Right ventricle myocardium superior (tissue), 1 donor: ENCODE data around the gene MCEE. TPM values are rescaled to one million over a fixed set of nuclear protein-coding genes. Genes with fewer than 3 reads are reported as not detected.
A peak's percentile ranks its signal among the peaks of the same experiment; 100 is the strongest.
"Not testable (repeated sequence)": the region's sequence is repeated elsewhere in the genome, so short reads cannot be mapped to it uniquely, and the experiment has no call there.

Source experiments
- ATAC-seq: fragments of 200-7000 bp; cut with Tn5 transposase; one replicate; pipeline ENCODE4 v1.9.1; 2020; ENCODE audit warnings: mild to moderate bottlenecking; ENCODE audit not compliant: poor library complexity
- DNase-seq: peaks from one replicate; pipeline ENCODE4 v3.0.0-alpha.2; 2020
- intact Hi-C: fragments of 100-400 bp; cut with DNase I; formaldehyde crosslinking; loops from one replicate; pipeline ENCODE4 v1.11.2; 2022
- total RNA-seq: library from RNA; stranded (reverse); fragmentation: NEBNext Ultra II Directional; extraction: Animal tissue kit (Norgen Biotek cat#: 25700); gene quantifications from one replicate; pipeline ENCODE4 v1.2.1, GENCODE V29; 2021
- donor health status: DM: no; HTN: yes; CAD: no; lungs with severe emphysema.

MCEE gene
- total RNA-seq, 1 donor from 2014 or later = 38.3 TPM

GRCh38 chr2:71130905-71131244 lies 846 bp upstream of the MCEE start:
- DNase-seq (no peak), ATAC-seq (no peak)
- intact Hi-C loops = no loop called here

DNA sequence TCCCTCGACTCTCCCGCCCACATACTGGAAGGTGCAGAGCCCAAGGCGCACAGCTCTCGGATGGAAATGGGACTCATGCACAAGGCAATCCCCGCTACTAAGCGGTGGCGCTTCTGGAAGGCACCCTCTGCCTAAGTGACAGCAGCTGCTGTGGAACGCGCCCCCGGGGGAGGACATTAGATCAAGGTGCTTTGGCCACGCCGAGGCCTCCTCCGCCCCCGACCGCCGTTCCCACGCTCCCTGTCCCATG lies 202 bp downstream of the MCEE start:
- ATAC-seq = peak; percentile 71
- intact Hi-C loops = no loop called here

DNA sequence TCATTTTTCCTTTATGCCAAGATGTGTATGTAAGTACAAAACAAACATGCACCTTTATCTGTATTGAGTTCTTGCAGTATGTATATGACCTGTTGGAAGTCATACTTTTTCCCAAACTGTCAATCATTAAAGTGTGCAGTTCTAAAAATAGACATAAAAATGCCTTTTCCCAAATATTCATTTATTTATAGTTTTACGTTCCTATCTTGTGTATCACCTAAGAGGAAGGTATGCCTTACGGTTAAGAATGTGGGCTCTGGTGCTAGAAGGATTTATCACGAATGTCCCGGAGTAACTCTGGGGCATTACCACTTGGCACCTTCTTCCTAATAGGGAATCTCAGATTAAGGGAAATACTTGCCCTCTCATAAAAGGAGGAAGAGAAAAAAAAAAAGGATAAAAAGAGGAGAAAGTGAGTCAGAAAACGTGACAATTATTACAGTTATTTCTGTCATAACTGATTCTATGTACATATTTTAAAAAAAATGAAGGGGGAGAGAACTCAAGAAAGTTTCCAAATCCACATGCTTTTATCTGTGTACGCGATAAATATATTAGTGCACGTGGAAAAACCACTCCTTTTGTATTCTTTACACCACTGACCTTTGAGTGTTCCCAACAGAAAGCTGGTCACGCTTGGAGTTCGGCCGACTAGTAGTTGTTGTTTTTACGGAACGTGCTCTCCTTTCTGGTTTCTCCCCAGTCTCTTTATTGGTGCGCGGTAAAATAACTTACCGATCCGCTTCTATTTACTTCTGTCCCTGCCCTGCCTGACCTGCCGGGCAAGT lies 721 bp downstream of the MCEE start:
- intact Hi-C loops = no loop called here
- DNase-seq (no peak), ATAC-seq (no peak)

More for the DNA sequence above, 202 bp downstream of the MCEE start:
- DNase-seq = no peak

DNA sequence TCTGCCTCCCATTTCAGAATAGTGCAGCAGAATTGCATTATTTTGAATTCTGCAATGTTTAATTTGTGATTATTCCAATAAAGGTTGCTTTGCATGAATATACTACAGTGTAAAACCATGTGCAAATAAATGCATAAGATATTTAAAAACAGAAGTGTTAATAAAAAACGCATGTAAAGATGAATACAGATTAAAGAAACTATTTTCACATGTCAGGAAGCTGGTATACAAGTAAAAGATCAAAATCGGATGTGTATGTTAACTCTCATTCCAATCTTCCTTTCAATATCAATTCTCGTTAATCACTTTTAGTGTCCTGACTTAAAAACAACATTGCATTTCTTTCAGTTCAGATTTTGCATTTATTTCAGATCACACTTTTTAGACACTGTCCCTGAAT lies 3.1 kb downstream of the MCEE start:
- ATAC-seq (no peak), DNase-seq (no peak)
- intact Hi-C loops = no loop called here

DNA sequence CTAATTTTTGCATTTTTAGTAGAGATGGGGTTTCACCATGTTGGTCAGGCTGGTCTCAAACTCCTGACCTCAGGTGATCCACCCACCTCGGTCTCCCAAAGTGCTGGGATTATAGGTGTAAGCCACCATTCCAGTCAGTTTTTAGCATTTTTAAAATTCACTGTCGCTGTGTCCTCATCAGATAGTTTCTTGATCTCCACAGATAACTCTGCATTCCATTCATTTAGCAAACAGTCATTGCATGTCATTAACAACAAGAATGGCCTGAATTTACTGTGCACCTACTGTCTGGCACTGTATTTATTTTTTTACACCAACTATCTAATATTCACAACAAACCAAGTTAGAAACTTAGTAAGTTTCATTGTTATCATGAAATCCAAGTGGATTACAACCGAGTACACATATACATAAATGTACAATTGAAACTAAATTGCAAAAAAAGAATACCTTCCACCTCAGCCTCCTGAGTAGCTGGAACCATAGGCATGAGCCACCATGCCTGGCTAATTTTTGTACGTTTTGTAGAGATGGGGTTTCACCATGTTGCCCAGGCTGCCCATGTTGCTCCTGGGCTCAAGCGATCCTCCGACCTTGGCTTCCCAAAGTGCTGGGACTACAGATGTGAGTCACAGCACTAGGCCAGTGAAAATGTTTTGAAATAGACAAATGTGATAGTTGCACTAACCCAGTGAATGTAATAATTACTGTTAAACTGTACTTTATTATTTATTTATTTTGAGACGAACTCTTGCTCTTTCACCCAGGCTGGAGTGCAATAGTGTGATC lies 4.3 kb downstream of the MCEE start:
- ATAC-seq (no peak), DNase-seq (no peak)
- intact Hi-C loops = no loop called here

- ATAC-seq (no peak), DNase-seq (no peak)
- intact Hi-C loops = no loop called here
Observed at GRCh38 chr2:71122387-71123298, 7.4 kb downstream of the MCEE start.

DNA sequence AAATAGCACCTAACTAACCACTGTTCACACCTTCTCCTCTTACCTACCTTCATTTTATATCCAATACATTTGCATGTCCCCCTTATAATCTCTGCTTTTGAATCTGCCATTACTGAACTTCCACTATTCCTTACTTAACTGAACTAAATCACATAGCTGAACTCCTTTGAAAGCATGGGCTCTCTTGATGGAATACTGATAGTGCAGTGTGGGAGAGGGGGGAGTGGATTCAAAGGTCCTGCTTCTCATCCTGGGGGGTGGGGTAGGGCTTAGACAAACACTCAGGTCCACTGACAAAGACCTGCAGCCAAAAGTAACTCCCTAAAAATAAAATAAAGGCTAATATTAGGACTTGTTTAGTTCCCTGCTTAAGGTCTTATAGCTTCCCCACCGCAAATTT lies 8.6 kb downstream of the MCEE start:
- ATAC-seq (no peak), DNase-seq (no peak)
- intact Hi-C loops = no loop called here

DNA sequence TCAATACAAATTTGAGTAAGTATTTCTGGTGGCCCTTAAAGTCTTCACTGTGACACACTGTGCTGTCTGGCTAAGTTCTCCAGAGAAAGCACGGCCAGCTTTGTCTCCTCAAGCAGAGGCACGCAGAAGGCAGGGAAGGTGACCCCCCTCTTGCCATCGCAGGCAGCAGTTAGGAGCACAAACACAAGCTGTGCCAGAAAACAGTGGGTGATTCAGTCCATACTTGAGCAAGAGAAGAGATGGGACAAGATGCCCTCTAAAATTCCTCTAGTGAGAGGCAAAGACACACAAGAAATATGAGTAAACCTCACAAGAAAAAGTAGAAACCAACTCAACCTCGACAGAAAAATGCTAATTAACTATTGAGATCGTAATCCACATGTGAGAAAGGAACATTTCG lies 9.8 kb downstream of the MCEE start:
- intact Hi-C loops = no loop called here
- ATAC-seq (peak; percentile 62), DNase-seq (no peak)

DNA sequence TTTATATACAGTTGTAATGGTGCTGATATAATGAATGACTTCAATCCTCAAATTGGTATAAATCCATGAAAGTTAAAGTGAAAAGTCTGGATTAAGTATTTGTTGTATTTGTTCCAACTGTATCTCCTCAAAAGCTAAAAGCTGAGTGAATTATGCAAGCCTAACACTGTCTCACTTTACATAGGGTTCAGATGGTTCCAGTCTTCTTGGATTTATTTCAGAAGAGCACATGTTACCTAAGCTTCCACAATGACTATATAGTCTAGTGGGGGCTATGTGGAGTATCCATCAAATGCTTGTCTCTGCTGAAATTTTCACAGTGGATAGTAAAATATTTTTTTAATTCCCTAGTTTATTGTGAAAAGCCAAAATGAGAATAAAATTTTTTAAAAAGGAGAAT lies 13.0 kb downstream of the MCEE start:
- intact Hi-C loops = no loop called here
- no peak for ATAC-seq

GRCh38 chr2:71113843-71114242 lies 16.2 kb downstream of the MCEE start:
- no peak for DNase-seq
- intact Hi-C loops = no loop called here
- ATAC-seq = no peak

More for the DNA sequence above, 13.0 kb downstream of the MCEE start:
- DNase-seq = no peak

DNA sequence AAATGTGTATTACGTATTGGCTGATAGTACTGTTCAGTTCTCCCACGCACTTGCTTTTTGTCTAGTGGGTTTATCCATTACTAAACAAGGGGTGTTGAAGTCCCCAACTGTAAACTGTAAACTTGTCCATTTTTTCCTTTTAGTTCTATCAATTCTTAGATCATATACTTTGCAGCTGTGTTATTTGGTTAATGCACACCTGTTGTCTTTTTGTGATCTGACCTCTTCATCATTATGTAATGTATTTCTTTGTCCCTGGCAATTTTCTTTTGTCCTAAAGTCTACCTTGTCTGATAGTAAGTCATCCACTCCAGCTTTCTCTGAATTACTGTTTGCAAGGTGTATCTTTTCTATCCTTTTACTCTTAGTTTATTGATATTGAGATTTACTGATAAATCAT lies 21.9 kb downstream of the MCEE start:
- DNase-seq (no peak), ATAC-seq (no peak)
- intact Hi-C loops = no loop called here

GRCh38 chr2:71106463-71106862 lies 23.6 kb downstream of the MCEE start:
- DNase-seq, ATAC-seq, intact Hi-C loops: not testable (repeated sequence)

DNA sequence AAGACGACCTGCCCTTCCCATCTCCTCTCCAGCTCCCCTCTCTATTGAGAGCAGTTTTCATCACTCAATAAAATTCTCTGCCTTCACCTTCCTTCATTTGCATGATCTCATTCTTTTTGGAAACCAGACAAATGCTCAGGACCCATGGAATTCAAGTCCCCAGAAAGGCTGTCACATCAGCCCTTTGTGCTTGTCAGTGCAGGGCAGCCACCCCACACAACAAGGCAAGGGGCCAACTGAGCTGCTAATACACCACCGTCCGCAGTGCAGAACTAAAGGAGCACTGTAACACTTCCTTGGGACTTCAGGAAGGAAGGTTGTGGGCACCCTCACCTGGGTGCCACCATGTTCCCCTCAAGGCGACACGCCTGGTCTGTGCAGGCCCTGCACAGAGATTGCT lies 26.2 kb downstream of the MCEE start:
- intact Hi-C loops = no loop called here
- no peak for ATAC-seq

DNA sequence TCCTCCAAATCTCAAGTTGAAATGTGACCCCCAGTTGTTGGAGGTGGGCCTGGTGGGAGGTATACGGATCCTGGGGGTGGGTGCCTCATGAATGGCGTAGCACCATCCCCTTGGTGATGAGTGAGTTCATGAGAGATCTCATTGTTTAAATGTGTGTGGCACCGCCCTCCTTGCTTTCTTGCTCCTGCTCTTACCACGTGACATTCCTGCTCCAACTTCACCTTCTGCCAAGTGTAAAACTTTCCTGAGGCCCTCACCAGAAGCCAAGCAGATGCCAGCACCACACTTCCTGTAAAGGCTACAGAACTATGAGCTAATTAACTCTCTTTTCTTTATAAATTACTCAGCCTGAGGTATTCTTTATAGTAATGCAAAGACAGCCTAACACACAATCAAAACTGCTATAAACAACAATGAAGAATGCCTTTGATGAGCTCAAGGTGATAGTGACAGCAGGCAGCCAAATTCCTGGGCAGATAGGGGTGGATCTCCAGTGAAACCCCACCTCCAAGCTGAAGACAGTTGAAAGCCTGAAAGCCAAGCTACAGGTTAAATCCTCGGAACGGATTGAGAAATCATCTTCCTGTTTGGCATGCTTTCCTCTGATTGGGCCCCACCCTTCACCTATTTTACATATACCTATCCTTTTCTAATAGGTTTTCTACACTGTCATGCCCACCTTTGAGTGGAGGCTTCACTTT lies 26.9 kb downstream of the MCEE start:
- DNase-seq (no peak), ATAC-seq (no peak)
- intact Hi-C loops = no loop called here

More for the DNA sequence above, 26.2 kb downstream of the MCEE start:
- no peak for DNase-seq

DNA sequence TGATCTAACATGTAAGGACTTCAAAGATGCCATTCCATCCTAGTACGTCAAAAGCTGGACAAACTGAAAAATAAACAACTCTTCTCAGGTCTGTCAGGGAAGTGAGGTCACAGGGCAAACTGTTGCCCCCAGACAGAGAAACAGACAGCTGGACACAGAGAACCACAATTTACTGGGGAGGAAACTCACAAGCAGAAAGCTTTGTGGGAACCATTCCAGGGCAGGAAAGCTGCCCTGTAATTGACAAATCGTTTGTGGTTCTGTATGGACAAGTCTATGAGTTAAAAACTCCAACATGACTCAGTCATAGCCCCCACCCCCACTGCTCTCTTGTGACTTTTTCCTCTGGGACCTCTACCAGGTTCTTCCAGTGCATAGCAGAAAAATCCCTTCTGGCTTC lies 28.4 kb downstream of the MCEE start:
- DNase-seq = no peak
- intact Hi-C loops = no loop called here
- ATAC-seq = no peak

GRCh38 chr2:71100195-71100964 lies 29.6 kb downstream of the MCEE start:
- DNase-seq (peak; percentile 59), ATAC-seq (peak; percentile 64)
- intact Hi-C loops = no loop called here

GRCh38 chr2:71092491-71093260 lies 37.4 kb downstream of the MCEE start:
- DNase-seq, ATAC-seq, intact Hi-C loops: not testable (repeated sequence)
